Measurements from ENCODE around the gene ACAP3.

ACAP3 gene

GRCh38 chr1:1282998-1283397 lies 24.7 kb downstream of the ACAP3 start:
- no peaks in the 10 kb centered on the region for H3K9me3 ChIP-seq
- H3K4me3 ChIP-seq (ENCODE audit: low read depth, low read length): no peak overlapping the region
- peaks cover 9% of the 10 kb centered on the region for H3K27me3 ChIP-seq
- no peak for DNase-seq
- H3K36me3 ChIP-seq: no peaks in the 10 kb centered on the region
- peaks cover 3% of the 10 kb centered on the region for H3K4me1 ChIP-seq
- no peak for TF ChIP-seq CTCF (IDR thresholded peaks at IDR 0.05; ENCODE audit: low read depth, low read length)

- peaks cover 3% of the 10 kb centered on the region for H3K4me1 ChIP-seq
- no peak overlapping the region for H3K4me3 ChIP-seq (ENCODE audit: low read depth, low read length)
- TF ChIP-seq CTCF (IDR thresholded peaks at IDR 0.05; ENCODE audit: low read depth, low read length): no peak
- H3K9me3 ChIP-seq: no peaks in the 10 kb centered on the region
- no peak for DNase-seq
- no peaks in the 10 kb centered on the region for H3K36me3 ChIP-seq
- no peaks in the 10 kb centered on the region for H3K27me3 ChIP-seq
These were observed 26.0 kb downstream of the ACAP3 start for GRCh38 chr1:1281533-1282321.

- no peak for TF ChIP-seq CTCF (IDR thresholded peaks at IDR 0.05; ENCODE audit: low read depth, low read length)
- H3K36me3 ChIP-seq: no peaks in the 10 kb centered on the region
- peaks cover 3% of the 10 kb centered on the region for H3K4me1 ChIP-seq
- no peaks in the 10 kb centered on the region for H3K27me3 ChIP-seq
- H3K9me3 ChIP-seq: no peaks in the 10 kb centered on the region
- DNase-seq: no peak
- H3K4me3 ChIP-seq (ENCODE audit: low read depth, low read length): no peak overlapping the region
These were observed 26.8 kb downstream of the ACAP3 start for GRCh38 chr1:1280782-1281481.

- no peak for TF ChIP-seq CTCF (IDR thresholded peaks at IDR 0.05; ENCODE audit: low read depth, low read length)
- Histone ChIP-seq H3K4me1 (peaks cover 3% of the 10 kb centered on the region), H3K4me3 (ENCODE audit: low read depth, low read length) (no peak overlapping the region), H3K27me3 (no peaks in the 10 kb centered on the region), H3K9me3 (no peaks in the 10 kb centered on the region), H3K36me3 (no peaks in the 10 kb centered on the region)
- DNase-seq: no peak
These were observed 28.7 kb downstream of the ACAP3 start for GRCh38 chr1:1279028-1279427.

GRCh38 chr1:1278620-1279019 lies 29.1 kb downstream of the ACAP3 start:
- H3K36me3 ChIP-seq: no peaks in the 10 kb centered on the region
- no peaks in the 10 kb centered on the region for H3K27me3 ChIP-seq
- no peak for TF ChIP-seq CTCF (IDR thresholded peaks at IDR 0.05; ENCODE audit: low read depth, low read length)
- DNase-seq: no peak
- H3K4me3 ChIP-seq (ENCODE audit: low read depth, low read length): no peak overlapping the region
- peaks cover 3% of the 10 kb centered on the region for H3K4me1 ChIP-seq
- no peaks in the 10 kb centered on the region for H3K9me3 ChIP-seq

- H3K36me3 ChIP-seq: peaks cover 8% of the 10 kb centered on the region
- no peaks in the 10 kb centered on the region for H3K9me3 ChIP-seq
- H3K4me3 ChIP-seq (ENCODE audit: low read depth, low read length): no peak overlapping the region
- no peak for DNase-seq
- no peak for TF ChIP-seq CTCF (IDR thresholded peaks at IDR 0.05; ENCODE audit: low read depth, low read length)
- H3K27me3 ChIP-seq: no peaks in the 10 kb centered on the region
- H3K4me1 ChIP-seq: no peaks in the 10 kb centered on the region
These were observed 31.9 kb downstream of the ACAP3 start for GRCh38 chr1:1275836-1276235.
